ENCODE data around the gene TSPAN4.
A peak's percentile ranks its signal among the peaks of the same experiment; 100 is the strongest.

Gene TSPAN4

DNA sequence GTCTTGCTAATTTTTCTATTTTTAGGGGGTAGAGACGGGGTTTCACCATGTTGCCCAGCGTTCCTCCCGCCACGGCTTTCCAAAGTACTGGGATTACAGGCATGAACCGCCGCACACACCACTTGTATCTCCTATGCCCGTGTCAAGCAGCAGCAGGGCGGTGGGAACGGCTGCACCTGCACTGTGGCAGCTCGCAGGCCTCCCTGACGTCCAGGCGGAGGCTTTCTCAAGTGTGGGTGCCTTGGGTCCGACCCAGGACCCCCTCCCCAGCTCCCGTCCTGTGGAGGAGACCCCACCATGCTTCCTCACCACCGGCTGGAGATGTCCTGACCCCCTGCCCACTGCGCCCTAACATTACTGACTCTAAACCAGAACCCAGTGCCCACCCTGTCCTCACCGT lies 25.7 kb downstream of the TSPAN4 start:
- no peak for DNase-seq

GRCh38 chr11:868802-869201 lies 26.1 kb downstream of the TSPAN4 start:
- no peak for DNase-seq

- DNase-seq: no peak
These were observed 26.9 kb downstream of the TSPAN4 start for GRCh38 chr11:869399-870126.

DNA sequence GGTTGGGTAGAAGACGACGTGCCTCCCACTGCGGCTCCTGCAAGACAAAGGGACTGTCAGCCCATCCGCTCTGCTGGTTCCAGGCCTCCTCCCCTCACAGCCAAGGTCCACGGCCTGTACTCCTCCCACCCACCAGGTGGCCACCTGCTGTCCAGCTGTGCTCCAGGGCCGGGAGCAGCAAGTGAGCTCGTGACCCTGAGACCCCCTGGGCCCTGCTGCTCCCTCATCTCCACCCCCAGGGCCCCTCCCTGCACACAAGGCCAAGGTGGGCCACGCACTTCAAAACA lies 27.4 kb downstream of the TSPAN4 start:
- no peak for DNase-seq

DNA sequence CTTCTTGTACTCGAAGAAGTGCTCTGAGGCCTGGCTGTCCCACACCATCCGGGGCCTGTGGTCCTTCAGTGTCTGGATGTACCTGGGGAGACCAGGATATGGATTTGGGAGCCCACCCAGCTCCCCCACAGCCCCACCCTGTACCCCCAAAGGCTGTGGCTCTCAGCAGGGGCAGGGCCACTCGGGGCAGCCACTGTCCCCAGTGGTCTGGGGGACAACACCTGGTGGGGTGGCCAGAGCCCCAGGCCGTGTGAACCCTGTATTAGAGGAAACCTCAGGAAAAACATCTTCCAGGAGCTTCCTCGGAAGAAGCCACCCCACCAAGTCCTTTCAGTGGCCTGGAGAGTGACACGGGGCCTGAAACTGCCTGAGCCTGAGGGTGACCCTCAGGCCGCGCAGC lies 27.8 kb downstream of the TSPAN4 start:
- no peak for DNase-seq

DNA sequence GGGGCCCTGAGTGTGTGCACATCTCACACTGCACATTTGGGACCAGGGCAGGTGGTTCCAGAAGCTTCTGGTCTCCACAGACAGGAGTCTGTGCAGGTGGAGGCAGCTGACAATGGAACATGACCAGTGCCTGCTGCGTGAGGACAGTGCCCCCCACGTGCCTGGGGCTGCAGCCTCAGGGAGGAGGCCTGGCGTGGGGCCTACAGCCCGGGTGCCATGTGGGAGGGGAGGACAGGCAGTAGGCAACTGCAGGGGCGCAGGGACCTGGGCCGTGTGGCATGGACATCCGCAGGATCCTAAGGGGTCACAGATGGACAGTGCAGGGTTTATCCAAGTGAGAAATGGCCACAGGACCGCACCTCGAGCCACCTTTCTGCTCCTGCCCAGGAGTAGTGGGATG lies 28.8 kb downstream of the TSPAN4 start:
- no peak for DNase-seq

DNA sequence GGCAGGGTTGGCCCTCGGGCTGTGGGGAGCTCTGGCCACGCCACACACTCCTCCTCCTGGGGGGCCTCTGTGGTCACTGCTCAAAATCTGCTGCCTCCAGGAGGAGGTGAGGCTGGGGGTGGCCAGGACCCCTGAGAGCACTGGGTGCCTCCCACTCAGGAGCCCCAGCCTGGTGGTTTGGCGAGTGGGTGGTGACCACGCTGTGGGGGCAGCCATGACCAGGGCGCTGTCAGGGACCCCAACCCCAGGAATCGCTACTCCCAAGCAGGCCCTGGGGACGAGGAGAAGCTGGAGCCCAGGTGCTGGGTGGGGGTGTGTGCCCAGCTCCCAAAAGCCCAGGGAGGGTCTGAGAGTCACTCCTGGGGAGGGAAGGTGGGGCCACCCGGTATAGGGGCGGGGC lies 30.1 kb downstream of the TSPAN4 start:
- no peak for DNase-seq

- DNase-seq: no peak
These were observed 31.1 kb downstream of the TSPAN4 start for GRCh38 chr11:873706-874105.

GRCh38 chr11:875203-875602 lies 32.6 kb downstream of the TSPAN4 start:
- no peak for DNase-seq

- DNase-seq: no peak
These were observed 33.2 kb downstream of the TSPAN4 start for GRCh38 chr11:875769-876301.

GRCh38 chr11:876545-876944 lies 33.9 kb downstream of the TSPAN4 start:
- DNase-seq: no peak

DNA sequence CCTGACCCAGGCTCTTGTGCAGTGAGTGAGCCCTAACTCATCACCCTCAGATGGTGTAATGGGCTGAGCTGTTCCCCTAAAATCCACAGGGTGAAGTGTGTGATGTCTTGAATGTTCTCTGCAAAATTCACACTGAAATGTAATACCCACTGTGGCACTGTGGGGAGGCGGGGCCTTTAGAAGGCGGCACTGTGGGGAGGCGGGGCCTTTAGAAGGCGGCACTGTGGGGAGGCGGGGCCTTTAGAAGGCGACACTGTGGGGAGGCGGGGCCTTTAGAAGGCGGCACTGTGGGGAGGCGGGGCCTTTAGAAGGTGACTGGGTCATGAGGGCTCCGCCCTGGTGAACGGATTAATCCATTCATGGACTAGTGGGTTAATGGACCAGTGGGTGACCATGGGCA lies 34.9 kb downstream of the TSPAN4 start:
- DNase-seq: peak in 1 of 5 experiments; percentile 22

GRCh38 chr11:880447-880846 lies 37.8 kb downstream of the TSPAN4 start:
- no peak for DNase-seq

DNA sequence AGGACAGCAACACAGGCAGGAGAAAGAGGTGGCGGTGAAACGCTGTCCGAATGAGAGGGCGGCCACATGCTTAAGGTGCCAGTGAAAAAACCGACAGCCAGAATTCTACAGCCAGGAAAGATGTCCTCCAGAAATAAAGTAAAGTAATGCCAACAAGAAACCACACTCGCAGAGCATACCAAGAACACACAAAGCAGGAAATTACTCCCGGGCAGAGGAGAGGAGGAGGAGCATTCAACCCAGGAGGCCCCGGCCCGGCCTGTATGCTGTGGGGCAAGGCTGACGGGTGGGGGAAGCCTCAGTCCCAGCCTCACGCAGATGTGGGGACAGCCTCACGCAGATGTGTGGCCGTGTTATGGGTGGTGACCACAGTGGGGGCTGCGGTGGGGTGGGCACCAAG lies 39.9 kb downstream of the TSPAN4 start:
- no peak for DNase-seq

- DNase-seq: no peak
These were observed 40.9 kb downstream of the TSPAN4 start for GRCh38 chr11:883527-883926.

DNA sequence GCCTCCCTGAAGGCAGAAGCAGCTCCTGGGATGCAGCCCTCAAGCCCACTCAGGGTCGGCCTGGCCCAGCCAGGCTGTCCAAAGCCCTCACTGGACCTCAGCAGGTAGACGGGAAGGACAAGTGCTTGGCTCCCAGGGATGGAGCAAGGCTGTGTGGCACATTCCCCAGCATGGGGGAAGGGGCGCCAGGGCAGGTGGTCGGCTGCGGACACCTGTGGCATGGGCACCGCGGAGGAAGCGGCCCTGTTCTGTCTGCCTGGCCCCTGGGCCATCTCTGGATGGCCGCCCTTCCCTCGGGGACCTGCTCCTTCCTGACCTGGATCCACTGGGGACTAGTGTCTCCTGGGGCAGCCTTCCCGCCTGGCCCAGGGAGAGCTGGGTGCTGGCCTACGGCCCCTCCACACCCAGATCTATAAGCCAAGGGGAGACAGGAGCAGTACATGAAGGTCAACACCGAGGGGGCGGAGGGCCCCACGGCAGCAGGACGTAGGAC lies 42.0 kb downstream of the TSPAN4 start:
- no peak for DNase-seq

- no peak for DNase-seq
These were observed 43.9 kb downstream of the TSPAN4 start for GRCh38 chr11:886568-886967.

GRCh38 chr11:887589-887988 lies 44.9 kb downstream of the TSPAN4 start:
- no peak for DNase-seq

DNA sequence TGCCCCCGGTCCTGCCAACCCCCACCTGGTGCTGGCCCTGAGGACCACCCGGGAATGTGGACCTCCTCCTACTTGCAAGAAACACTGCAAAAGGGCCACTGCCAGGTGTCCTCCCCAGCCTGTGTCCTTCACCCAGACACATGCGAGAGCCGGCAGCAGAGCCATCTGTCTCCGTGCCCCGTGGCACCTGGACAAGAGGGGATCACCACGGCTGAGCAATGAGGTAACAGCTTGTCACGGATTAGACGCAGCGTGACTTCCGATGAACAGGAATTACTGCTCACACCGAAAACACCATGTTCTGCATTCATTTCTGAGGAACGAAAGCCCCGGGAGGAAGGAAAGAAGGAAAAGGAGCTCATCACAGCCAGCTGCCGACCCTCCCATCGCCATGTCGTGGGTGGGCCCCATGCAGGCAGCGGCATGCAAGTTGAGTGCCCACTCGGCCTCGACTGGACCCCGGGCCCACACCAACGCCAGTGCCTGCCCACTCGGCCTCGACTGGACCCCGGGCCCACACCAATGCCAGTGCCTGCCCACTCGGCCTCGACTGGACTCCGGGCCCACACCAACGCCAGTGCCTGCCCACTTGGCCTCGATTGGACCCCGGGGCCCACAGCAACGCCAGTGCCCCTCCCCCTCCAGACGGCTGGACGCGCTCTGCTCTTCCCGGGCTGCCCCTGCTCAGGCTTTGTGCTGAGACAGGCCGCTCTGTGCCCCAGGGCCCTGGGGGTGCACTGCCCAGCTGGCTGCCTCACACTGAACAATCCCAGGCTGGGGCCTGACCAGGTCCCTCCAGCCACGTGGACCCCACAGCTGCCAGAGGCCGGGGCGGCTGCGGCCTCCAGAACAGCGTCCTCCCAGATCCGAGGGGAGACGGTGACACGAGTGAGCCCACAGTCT lies 45.9 kb downstream of the TSPAN4 start:
- no peak for DNase-seq

GRCh38 chr11:889257-889656 lies 46.6 kb downstream of the TSPAN4 start:
- no peak for DNase-seq

DNA sequence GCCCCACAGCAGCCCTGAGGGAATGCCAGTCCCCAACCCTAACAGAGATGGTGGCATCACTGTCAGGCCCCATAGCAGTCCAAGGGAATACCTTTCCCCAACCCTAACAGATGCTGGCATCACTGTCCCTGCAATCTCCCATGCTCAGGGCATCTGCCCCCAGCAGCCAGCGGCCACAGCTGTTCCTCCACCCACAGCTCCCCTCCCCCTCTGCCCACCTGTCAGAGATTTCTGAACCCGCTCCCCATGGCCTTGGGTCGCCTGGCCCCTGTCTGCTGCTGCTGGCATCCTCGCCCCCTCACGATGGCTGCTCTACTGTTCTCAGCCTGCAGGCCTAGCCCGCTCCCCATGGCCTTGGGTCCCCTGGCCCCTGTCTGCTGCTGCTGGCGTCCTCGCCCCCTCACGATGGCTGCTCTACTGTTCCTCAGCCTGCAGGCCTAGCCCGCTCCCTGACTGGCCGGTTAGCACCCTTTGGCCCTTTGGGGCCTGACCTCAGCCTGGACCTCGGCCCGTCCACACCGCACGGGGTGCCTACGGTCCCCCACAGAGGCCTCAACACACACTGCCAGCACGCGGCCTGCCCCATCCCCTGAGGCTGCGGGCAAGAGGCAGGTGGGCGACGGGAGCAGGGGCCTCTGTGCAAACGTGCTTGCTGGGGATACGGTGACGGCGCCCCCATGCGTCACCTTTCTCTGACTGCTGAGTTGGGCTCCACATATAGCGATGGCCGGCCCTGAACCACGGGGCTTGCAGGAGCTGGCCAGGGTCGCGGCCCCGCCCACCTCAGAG lies 47.2 kb downstream of the TSPAN4 start:
- no peak for DNase-seq

DNA sequence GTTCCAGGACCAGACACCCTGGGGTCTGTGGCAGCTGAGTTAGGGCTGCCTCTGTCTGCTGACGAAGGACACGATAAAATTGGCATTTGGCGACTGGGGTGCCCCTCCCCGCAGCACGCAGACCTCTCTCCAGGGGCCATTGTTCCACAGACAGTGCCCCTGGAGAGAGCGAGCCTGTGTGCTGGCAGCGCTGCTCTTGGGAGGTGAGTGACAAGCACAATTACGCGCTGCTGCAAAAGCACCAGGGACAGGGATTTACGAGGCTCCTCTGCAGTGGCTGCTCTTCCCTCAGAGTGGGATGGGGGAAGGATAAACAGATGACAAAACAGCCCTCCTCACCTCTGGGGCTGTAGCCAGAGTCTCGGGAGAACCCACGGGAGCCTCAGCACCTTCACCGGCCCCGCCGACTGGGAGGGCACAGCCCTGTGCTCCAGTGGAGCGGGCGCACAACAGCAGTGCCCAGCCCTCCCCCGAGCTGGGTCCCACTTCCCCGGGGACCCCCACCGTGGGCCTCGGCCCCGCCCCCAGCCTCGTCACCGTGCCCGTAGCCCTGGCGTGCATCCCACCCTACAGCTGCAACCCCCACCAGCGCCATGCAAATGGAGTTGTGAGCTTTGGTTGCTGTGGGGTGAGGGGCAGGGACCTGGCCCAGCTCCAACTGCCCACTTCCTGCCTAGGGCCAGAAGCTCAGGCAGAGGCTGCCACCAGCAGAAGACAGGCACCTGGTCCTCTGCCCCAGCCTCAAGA lies 48.3 kb downstream of the TSPAN4 start:
- no peak for DNase-seq
